Measurements from ENCODE around the gene ZNF329. TPM values are rescaled to one million over a fixed set of nuclear protein-coding genes. Genes with fewer than 3 reads are reported as not detected.

ZNF329 gene
- total and polyA plus RNA-seq, 2 experiments from 2014 or later: 1.8 to 18.4 TPM

- no peaks in the 10 kb centered on the region for H3K36me3 ChIP-seq (replicated peaks; ENCODE audit: insufficient read depth, low read depth)
Observed at GRCh38 chr19:58091251-58091995, 59.2 kb downstream of the ZNF329 start.

GRCh38 chr19:58089846-58090245 is 60.7 kb downstream of the ZNF329 start:
- Histone ChIP-seq H3K27me3 (no peaks in the 10 kb centered on the region), H3K36me3 (replicated peaks; ENCODE audit: insufficient read depth, low read depth) (no peaks in the 10 kb centered on the region), H2AFZ (no peak overlapping the region), H3K9me3 (ENCODE audit: low read depth) (peaks cover 4% of the 10 kb centered on the region), H3K4me1 (ENCODE audit: insufficient read depth) (no peaks in the 10 kb centered on the region), H3K4me3 (no peak overlapping the region), H4K20me1 (ENCODE audit: insufficient read depth, poor library complexity, severe bottlenecking) (no peaks in the 10 kb centered on the region), H3K79me2 (no peaks in the 10 kb centered on the region), H3K4me2 (no peak overlapping the region), H3K9me2 (replicated peaks; ENCODE audit: insufficient read depth) (no peaks in the 10 kb centered on the region), H3K27ac (no peak overlapping the region)
- no peak for DNase-seq (ENCODE audit: low spot score)
- TF ChIP-seq EZH2 (IDR thresholded peaks at IDR 0.05; ENCODE audit: borderline replicate concordance) (no peak), EZH2phosphoT487 (IDR thresholded peaks at IDR 0.05; ENCODE audit: low read depth, severe bottlenecking, unreplicated experiment) (no peak), CTCF (IDR thresholded peaks at IDR 0.05; ENCODE audit: poor library complexity) (no peak)
- 97% methylated on average over 16 of the region's 16 CpGs for WGBS (ENCODE audit: low lambda C conversion rate, missing lambda C conversion rate)

More at GRCh38 chr19:58091251-58091995, 59.2 kb downstream of the ZNF329 start:
- TF ChIP-seq EZH2 (IDR thresholded peaks at IDR 0.05; ENCODE audit: borderline replicate concordance) (no peak), CTCF (IDR thresholded peaks at IDR 0.05; ENCODE audit: poor library complexity) (no peak)
- Histone ChIP-seq H3K27me3 (no peaks in the 10 kb centered on the region), H4K20me1 (ENCODE audit: insufficient read depth, poor library complexity, severe bottlenecking) (no peaks in the 10 kb centered on the region), H3K79me2 (peaks cover 5% of the 10 kb centered on the region), H3K4me3 (no peak overlapping the region), H3K9me2 (replicated peaks; ENCODE audit: insufficient read depth) (no peaks in the 10 kb centered on the region), H3K4me2 (no peak overlapping the region), H3K4me1 (ENCODE audit: insufficient read depth) (no peaks in the 10 kb centered on the region), H3K9me3 (ENCODE audit: low read depth) (no peaks in the 10 kb centered on the region), H3K27ac (no peak overlapping the region), H2AFZ (no peak overlapping the region)
- DNase-seq (ENCODE audit: low spot score): no peak
- WGBS (ENCODE audit: low lambda C conversion rate, missing lambda C conversion rate): 89% methylated on average over 11 of the region's 11 CpGs

DNA sequence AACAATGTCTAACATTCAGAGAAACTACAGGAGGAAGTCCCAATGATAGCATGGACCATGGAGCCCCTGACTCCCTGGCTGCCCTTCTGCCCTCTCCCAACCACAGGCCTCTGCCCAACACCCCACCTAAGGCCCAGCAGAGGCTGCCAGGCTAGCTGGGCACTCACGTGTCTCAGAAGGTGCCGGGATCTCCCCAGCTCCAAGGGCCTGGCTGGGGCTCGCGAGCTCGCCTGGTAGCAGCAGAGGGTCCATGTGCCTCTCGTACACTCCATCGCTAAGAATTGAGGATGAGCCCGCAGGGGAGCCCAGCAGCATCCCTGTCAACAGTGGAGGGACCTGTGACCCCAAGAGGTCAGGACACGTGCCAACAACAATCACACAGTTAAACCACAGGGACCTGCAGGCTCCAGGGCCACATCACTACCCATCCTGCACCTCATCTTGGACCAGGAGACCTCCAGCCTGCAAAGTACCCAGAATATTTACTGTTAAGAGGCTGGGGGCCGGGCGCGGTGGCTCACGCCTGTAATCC is 62.0 kb downstream of the ZNF329 start:
- 98% methylated on average over 13 of the region's 13 CpGs for WGBS (ENCODE audit: low lambda C conversion rate, missing lambda C conversion rate)

More for the DNA sequence above, 62.0 kb downstream of the ZNF329 start:
- Histone ChIP-seq H3K79me2 (no peaks in the 10 kb centered on the region), H4K20me1 (ENCODE audit: insufficient read depth, poor library complexity, severe bottlenecking) (no peaks in the 10 kb centered on the region), H3K27me3 (no peaks in the 10 kb centered on the region), H3K9me3 (ENCODE audit: low read depth) (peaks cover 7% of the 10 kb centered on the region), H3K36me3 (replicated peaks; ENCODE audit: insufficient read depth, low read depth) (no peaks in the 10 kb centered on the region), H3K9me2 (replicated peaks; ENCODE audit: insufficient read depth) (no peaks in the 10 kb centered on the region), H3K4me2 (no peak overlapping the region), H3K27ac (no peak overlapping the region), H2AFZ (no peak overlapping the region), H3K4me1 (ENCODE audit: insufficient read depth) (no peaks in the 10 kb centered on the region), H3K4me3 (no peak overlapping the region)
- DNase-seq (ENCODE audit: low spot score): no peak
- TF ChIP-seq EZH2 (IDR thresholded peaks at IDR 0.05; ENCODE audit: borderline replicate concordance) (no peak), CTCF (IDR thresholded peaks at IDR 0.05; ENCODE audit: poor library complexity) (no peak), EZH2phosphoT487 (IDR thresholded peaks at IDR 0.05; ENCODE audit: low read depth, severe bottlenecking, unreplicated experiment) (no peak)
